ENCODE results near the gene PRDX5.
A peak's percentile ranks its signal among the peaks of the same experiment; 100 is the strongest.

PRDX5 gene

DNA sequence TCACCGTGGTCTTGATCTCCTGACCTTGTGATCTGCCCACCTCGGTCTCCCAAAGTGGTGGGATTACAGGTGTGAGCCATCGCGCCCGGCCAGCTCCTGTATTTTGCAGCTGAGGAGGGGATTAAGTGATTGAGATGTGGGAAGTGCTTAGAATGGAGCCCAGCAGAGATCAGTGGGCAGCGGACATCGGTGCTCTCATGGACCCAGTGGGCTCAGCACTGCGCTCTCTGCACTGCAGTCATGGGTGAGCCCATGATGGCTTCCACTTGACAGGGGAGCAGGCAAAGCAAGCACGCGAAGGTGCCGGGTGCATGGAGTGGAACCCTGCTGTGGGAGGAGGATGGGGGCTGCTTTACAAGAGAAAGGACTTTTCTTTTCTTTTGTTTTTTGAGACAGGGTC is 13.0 kb downstream of the PRDX5 start (continued):
- TF ChIP-seq ZNF133 (tag by site-specific recombination; IDR thresholded peaks at IDR 0.05), result no peak
- TF ChIP-seq ZNF664 (tag by site-specific recombination; IDR thresholded peaks at IDR 0.05), result no peak
- no peak for TF ChIP-seq ZNF658 (tag by site-specific recombination; IDR thresholded peaks at IDR 0.05)
- no peak for TF ChIP-seq ZNF610 (tag by site-specific recombination; IDR thresholded peaks at IDR 0.05; ENCODE audit: borderline replicate concordance)
- TF ChIP-seq ZNF585B (tag by site-specific recombination; IDR thresholded peaks at IDR 0.05), result no peak
- no peak for TF ChIP-seq MYNN (tag by site-specific recombination; IDR thresholded peaks at IDR 0.05; ENCODE audit: borderline replicate concordance)
- TF ChIP-seq GLIS2 (tag by site-specific recombination; IDR thresholded peaks at IDR 0.05), result no peak
- TF ChIP-seq, protein P1, sequence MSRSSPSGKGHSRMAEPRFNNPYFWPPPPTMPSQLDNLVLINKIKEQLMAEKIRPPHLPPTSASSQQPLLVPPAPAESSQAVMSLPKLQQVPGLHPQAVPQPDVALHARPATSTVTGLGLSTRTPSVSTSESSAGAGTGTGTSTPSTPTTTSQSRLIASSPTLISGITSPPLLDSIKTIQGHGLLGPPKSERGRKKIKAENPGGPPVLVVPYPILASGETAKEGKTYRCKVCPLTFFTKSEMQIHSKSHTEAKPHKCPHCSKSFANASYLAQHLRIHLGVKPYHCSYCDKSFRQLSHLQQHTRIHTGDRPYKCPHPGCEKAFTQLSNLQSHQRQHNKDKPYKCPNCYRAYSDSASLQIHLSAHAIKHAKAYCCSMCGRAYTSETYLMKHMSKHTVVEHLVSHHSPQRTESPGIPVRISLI (tag by site-specific recombination; IDR thresholded peaks at IDR 0.05), result no peak
- no peak for TF ChIP-seq PRDM1 (tag by site-specific recombination; IDR thresholded peaks at IDR 0.05)

DNA sequence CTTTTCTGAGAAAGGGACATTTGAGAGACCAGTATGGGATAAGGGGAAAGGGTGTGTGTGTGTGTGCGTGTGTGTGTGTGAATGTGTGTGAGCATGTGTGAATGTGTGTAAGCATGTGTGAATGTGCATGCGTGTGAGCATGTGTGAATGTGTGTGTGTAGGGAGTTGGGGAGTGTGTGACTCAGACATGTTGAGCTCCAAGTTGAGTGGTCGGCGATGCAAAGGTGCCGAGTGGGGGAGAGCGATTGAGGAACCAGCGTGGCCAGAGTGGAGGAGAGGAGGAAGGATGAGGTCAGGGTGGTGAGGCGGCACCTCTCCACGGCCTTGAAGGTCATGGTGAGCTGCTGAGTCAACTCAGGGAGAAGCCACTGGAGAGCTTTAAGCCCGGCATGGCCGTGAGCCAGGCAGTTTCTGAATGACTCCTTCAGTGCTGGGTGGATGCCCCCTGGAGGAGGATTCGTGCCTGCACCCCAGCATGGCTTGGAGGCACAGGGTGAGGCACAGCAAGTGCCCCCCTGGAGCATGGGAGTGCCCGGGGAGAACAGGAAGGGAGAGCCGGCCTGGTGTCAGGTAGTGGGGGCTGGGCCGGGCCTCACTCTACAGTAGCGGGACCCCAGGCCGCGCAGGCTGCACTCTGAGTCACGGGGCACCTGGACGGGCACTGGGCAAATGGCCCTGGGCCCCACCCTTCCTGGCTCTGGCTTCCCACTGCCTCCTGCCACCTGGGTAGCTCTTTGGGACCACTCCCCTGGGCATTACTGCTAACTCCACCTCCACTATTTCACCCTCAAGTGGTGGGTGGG is 13.8 kb downstream of the PRDX5 start:
- ChIA-PET CTCF (interaction anchor here (0.5 to 9.6 kb wide), 25 partner anchors 9 to 644 kb away, joined by 3 to 81 read pairs (median 4); partner anchors contain the start of genes PRDX5, RPS6KA4 and TRMT112), POLR2A (interaction anchor here (0.8 to 2.8 kb wide), 4 partner anchors 11 to 80 kb away, joined by 3 to 18 read pairs (median 5); partner anchors contain the start of genes PRDX5 and TRMT112)
- H3K9me3 ChIP-seq (ENCODE audit: control insufficient read depth, insufficient read depth, low read depth, low read length), result no peaks in the 10 kb centered on the region
- H3K36me3 ChIP-seq (ENCODE audit: control insufficient read depth in 2 of 2, insufficient read depth in 1 of 2, low read length in 2 of 2), result no peaks in the 10 kb centered on the region
- no peak overlapping the region for H3K27ac ChIP-seq (ENCODE audit: extremely low read depth, low read depth, low read length)
- no peak overlapping the region for H3K4me3 ChIP-seq (ENCODE audit: low read depth, low read length)
- H3K4me1 ChIP-seq (ENCODE audit: control insufficient read depth, insufficient read depth, low read length), result no peaks in the 10 kb centered on the region
- TF ChIP-seq PRDM1 (tag by site-specific recombination; IDR thresholded peaks at IDR 0.05), result peak; percentile 32; the same call in 1 of the 2 replicates
- TF ChIP-seq ZNF223 (tag by site-specific recombination; IDR thresholded peaks at IDR 0.05), result peak; percentile 89
- TF ChIP-seq ZNF664 (tag by site-specific recombination; IDR thresholded peaks at IDR 0.05), result no peak
- TF ChIP-seq, protein P2, sequence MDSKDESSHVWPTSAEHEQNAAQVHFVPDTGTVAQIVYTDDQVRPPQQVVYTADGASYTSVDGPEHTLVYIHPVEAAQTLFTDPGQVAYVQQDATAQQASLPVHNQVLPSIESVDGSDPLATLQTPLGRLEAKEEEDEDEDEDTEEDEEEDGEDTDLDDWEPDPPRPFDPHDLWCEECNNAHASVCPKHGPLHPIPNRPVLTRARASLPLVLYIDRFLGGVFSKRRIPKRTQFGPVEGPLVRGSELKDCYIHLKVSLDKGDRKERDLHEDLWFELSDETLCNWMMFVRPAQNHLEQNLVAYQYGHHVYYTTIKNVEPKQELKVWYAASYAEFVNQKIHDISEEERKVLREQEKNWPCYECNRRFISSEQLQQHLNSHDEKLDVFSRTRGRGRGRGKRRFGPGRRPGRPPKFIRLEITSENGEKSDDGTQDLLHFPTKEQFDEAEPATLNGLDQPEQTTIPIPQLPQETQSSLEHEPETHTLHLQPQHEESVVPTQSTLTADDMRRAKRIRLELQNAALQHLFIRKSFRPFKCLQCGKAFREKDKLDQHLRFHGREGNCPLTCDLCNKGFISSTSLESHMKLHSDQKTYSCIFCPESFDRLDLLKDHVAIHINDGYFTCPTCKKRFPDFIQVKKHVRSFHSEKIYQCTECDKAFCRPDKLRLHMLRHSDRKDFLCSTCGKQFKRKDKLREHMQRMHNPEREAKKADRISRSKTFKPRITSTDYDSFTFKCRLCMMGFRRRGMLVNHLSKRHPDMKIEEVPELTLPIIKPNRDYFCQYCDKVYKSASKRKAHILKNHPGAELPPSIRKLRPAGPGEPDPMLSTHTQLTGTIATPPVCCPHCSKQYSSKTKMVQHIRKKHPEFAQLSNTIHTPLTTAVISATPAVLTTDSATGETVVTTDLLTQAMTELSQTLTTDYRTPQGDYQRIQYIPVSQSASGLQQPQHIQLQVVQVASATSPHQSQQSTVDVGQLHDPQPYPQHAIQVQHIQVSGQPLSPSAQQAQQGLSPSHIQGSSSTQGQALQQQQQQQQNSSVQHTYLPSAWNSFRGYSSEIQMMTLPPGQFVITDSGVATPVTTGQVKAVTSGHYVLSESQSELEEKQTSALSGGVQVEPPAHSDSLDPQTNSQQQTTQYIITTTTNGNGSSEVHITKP (tag by site-specific recombination; IDR thresholded peaks at IDR 0.05), result 0 out of 2 replicates have a peak, but pooled peaks have one; percentile 43
- TF ChIP-seq MYNN (tag by site-specific recombination; IDR thresholded peaks at IDR 0.05; ENCODE audit: borderline replicate concordance), result 0 out of 2 replicates have a peak, but pooled peaks have one; percentile 31
- 0 out of 2 replicates have a peak, but pooled peaks have one; percentile 14 for TF ChIP-seq ZNF133 (tag by site-specific recombination; IDR thresholded peaks at IDR 0.05)
- peak; percentile 94 for TF ChIP-seq GLI4 (tag by site-specific recombination; IDR thresholded peaks at IDR 0.05)
- TF ChIP-seq ZNF324 (tag by site-specific recombination; IDR thresholded peaks at IDR 0.05), result peak; percentile 39; the same call in 1 of the 2 replicates
- TF ChIP-seq ZFP37 (tag by site-specific recombination; IDR thresholded peaks at IDR 0.05), result no peak
- TF ChIP-seq ZIC2 (tag by site-specific recombination; IDR thresholded peaks at IDR 0.05), result peak; percentile 95
- peak; percentile 71 for TF ChIP-seq GLIS2 (tag by site-specific recombination; IDR thresholded peaks at IDR 0.05)
- TF ChIP-seq ZNF830 (tag by site-specific recombination; IDR thresholded peaks at IDR 0.05; ENCODE audit: low read depth), result no peak
- no peak; the same call in 1 of the 2 replicates for TF ChIP-seq KLF8 (tag by site-specific recombination; IDR thresholded peaks at IDR 0.05)
- peak; percentile 51 for TF ChIP-seq ZFHX2 (tag by site-specific recombination; conservative IDR thresholded peaks at IDR 0.05)
- peak; percentile 72; the same call in 1 of the 2 replicates for TF ChIP-seq ZBTB48 (tag by site-specific recombination; IDR thresholded peaks at IDR 0.05)
- TF ChIP-seq, protein P3, sequence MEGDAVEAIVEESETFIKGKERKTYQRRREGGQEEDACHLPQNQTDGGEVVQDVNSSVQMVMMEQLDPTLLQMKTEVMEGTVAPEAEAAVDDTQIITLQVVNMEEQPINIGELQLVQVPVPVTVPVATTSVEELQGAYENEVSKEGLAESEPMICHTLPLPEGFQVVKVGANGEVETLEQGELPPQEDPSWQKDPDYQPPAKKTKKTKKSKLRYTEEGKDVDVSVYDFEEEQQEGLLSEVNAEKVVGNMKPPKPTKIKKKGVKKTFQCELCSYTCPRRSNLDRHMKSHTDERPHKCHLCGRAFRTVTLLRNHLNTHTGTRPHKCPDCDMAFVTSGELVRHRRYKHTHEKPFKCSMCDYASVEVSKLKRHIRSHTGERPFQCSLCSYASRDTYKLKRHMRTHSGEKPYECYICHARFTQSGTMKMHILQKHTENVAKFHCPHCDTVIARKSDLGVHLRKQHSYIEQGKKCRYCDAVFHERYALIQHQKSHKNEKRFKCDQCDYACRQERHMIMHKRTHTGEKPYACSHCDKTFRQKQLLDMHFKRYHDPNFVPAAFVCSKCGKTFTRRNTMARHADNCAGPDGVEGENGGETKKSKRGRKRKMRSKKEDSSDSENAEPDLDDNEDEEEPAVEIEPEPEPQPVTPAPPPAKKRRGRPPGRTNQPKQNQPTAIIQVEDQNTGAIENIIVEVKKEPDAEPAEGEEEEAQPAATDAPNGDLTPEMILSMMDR (tag by site-specific recombination; IDR thresholded peaks at IDR 0.05), result peak; percentile 60
- TF ChIP-seq ZBTB8A (tag by site-specific recombination; IDR thresholded peaks at IDR 0.05), result peak; percentile 34; the same call in 1 of the 2 replicates
- TF ChIP-seq ZNF366 (tag by site-specific recombination; conservative IDR thresholded peaks at IDR 0.05), result peak; percentile 56
- TF ChIP-seq ZNF76 (tag by site-specific recombination; IDR thresholded peaks at IDR 0.05; ENCODE audit: borderline replicate concordance, low read depth), result no peak
- no peak for TF ChIP-seq ZNF354C (tag by site-specific recombination; IDR thresholded peaks at IDR 0.05; ENCODE audit: borderline replicate concordance, low read depth)
- TF ChIP-seq, protein P4, sequence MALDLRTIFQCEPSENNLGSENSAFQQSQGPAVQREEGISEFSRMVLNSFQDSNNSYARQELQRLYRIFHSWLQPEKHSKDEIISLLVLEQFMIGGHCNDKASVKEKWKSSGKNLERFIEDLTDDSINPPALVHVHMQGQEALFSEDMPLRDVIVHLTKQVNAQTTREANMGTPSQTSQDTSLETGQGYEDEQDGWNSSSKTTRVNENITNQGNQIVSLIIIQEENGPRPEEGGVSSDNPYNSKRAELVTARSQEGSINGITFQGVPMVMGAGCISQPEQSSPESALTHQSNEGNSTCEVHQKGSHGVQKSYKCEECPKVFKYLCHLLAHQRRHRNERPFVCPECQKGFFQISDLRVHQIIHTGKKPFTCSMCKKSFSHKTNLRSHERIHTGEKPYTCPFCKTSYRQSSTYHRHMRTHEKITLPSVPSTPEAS (tag by site-specific recombination; IDR thresholded peaks at IDR 0.05), result peak; percentile 90
- peak; percentile 49; the same call in 1 of the 2 replicates for TF ChIP-seq ZNF423 (tag by site-specific recombination; IDR thresholded peaks at IDR 0.05)
- TF ChIP-seq, protein P5, sequence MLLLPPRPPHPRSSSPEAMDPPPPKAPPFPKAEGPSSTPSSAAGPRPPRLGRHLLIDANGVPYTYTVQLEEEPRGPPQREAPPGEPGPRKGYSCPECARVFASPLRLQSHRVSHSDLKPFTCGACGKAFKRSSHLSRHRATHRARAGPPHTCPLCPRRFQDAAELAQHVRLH (tag by site-specific recombination; IDR thresholded peaks at IDR 0.05), result no peak

Data from HEK293 (cell line).